GM23338 (cell line): ENCODE results near the gene SKA3.
"Not testable (repeated sequence)": the region's sequence is repeated elsewhere in the genome, so short reads cannot be mapped to it uniquely, and the experiment has no call there.

ENCODE experiments used
- POLR2AphosphoS5 ChIP-seq: IDR thresholded peaks from 2 replicates; pipeline ENCODE4 v1.6.1; 2016; ENCODE audit warnings: antibody characterized with exemption, low read depth
- TF ChIP-seq, protein P1 (sequence below), 2 experiments: fragments of 200-600 bp in 1 of 2; sonication (generic) in 1 of 2; conservative IDR thresholded peaks; 2 replicates each; pipeline versions ENCODE4 v1.5.1 to v1.6.1; 2016 to 2017; ENCODE audit warnings: antibody characterized with exemption in 2 of 2, low read depth in 2 of 2, mild to moderate bottlenecking in 2 of 2, moderate library complexity in 1 of 2

DNA sequence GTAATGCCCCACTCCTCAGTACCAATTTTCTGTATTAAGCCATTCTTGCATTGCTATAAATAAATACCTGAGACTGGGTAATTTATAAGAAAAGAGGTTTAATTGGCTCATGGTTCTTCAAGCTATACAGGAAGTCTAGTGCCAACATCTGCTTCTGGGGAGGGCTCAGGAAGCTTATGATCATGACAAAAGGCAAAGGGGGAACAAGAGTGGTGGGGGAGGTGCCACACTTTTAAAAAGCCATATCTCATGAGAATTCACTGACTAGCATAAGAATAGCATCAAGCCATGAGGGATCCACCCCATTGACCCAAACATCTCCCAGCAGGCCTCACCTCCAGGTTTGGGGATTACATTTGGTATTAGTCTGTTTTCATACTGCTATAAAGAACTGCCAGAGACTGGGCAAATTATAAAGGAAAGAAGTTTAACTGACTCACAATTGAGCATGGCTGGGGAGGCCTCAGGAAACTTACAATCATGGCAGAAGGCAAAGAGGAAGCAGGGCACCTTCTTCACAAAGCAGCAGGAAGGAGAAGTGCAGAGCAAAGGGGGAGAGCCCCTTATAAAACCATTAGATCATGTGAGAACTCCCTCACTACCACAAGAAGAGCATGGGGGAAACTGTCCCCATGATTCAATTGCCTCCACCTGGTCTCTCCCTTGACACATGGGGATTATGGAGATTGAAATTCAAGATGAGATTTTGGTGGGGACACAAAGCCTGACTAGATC, 25.3 kb upstream of the SKA3 start:
- TF ChIP-seq POLR2AphosphoS5 = not testable (repeated sequence)
- TF ChIP-seq, protein P1, sequence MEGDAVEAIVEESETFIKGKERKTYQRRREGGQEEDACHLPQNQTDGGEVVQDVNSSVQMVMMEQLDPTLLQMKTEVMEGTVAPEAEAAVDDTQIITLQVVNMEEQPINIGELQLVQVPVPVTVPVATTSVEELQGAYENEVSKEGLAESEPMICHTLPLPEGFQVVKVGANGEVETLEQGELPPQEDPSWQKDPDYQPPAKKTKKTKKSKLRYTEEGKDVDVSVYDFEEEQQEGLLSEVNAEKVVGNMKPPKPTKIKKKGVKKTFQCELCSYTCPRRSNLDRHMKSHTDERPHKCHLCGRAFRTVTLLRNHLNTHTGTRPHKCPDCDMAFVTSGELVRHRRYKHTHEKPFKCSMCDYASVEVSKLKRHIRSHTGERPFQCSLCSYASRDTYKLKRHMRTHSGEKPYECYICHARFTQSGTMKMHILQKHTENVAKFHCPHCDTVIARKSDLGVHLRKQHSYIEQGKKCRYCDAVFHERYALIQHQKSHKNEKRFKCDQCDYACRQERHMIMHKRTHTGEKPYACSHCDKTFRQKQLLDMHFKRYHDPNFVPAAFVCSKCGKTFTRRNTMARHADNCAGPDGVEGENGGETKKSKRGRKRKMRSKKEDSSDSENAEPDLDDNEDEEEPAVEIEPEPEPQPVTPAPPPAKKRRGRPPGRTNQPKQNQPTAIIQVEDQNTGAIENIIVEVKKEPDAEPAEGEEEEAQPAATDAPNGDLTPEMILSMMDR (conservative IDR thresholded peaks at IDR 0.05; ENCODE audit: low read depth in 2 of 2) = not testable (repeated sequence)
